COR-L47 (cell line): Measurements from ENCODE around the gene GUK1.
"Not testable (repeated sequence)": the region's sequence is repeated elsewhere in the genome, so short reads cannot be mapped to it uniquely, and the experiment has no call there.

Experiments used
- DNase-seq: peaks from one replicate; lab custom pipeline; 2025; lab: John Stamatoyannopoulos, UW

The GUK1 gene

GRCh38 chr1:228104526-228105269 lies 35.4 kb upstream of the GUK1 start:
- DNase-seq = no peak

DNA sequence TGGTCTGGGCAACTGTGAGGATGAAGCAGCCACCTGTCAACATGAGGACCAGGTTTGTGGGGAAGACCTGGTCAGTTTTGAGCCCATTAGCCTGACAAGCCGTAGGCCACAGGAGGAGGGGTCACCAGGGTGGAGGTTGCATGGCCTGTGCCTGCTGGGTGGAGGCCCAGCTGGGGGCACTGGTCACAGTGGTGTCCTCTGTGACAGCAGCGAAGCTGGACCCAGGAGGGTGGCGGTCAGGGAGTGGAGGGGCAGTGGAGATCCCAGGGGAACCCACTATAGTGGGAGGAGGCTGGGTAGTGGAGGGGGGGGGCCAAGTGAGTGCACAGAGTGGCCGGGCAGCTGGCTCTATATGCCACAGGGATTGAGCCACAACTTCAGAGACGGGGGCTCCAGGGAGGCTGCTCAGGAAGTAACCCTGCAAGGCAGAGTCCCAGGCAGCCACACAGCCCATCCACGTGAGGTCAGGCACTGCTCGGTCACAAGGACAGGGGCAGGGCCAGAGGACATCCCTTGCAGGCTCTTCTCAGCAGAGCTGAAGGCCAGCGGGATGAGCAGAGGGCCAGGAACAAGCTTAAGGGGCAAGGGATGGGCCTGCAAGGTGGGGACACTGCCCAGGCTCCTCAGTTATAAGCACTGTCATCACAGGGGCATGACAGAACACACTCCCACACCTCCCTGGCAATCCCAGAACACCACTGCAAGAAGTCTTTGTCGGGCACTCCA lies 34.6 kb upstream of the GUK1 start:
- DNase-seq = no peak

GRCh38 chr1:228105996-228106799 lies 33.9 kb upstream of the GUK1 start:
- DNase-seq = no peak

DNA sequence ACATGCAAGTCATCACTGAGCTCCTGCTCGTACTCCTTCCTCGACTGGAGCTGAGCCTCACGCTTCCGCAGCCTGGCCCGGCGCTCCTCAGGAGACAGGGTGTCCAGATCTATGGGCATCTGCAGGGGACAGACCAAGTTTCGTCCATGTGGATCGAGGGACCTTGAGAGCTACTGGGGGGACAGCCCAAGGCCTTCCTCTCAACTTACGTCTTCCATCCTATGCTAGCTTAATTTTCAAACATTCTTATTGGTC lies 33.4 kb upstream of the GUK1 start:
- DNase-seq = no peak

- DNase-seq = no peak
Measured at GRCh38 chr1:228107636-228108035, 32.4 kb upstream of the GUK1 start.

DNA sequence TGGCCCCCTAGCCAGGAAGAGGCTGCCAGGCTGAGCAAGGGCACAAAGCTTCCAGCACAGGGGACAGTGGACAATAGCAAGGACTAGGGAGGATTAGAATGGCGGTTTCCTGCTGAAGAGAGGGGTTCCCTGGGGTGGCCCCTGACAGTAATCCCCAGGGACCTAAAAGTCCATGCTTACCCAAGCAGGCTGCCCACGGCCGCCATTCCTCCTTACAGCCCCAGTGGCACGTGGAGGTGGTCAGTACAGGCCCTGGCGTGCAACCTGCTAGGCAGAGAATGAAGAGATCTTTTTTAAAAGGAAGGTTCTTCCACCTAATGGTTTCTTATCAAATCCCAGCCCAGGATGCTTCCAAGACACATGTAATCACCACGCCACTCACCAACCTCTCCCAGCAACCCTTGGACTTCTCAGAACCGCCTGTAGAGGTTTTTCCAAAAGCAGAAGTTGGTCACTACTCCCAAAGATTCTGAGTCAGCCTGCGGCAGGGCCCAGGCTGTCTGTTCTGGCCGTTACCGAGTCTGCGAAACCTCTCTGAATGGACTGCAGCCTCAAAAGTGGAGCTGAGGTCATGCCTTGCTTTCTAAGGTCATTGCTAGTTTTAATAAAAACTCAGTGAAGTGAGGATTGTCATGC lies 31.9 kb upstream of the GUK1 start:
- no peak for DNase-seq

DNA sequence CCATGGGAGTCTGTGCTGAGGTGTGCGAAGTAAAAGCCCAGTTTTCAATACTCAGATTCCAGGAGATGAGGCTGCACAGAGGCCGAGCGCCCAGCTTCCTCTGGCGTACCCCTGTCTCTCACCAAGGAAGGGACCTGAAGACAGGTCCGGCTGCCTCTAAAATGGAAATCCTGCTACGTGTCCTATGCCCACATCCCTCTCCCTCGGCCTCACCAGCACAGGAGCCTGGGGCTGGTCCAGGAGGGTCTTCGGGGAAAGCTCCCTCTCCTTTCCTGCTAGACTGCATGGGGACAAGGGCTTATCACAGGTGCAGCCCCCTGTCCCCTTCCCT lies 31.4 kb upstream of the GUK1 start:
- DNase-seq = no peak

- peak; percentile 95 for DNase-seq
Measured at GRCh38 chr1:228109073-228109961, 30.8 kb upstream of the GUK1 start, which contains the start of gene MRPL55. Gene MRPL55, minus strand, starts transcription at chr1:228109299. Its CDS starts 1,039 bp downstream, at chr1:228108260.

GRCh38 chr1:228109962-228110488 lies 30.1 kb upstream of the GUK1 start:
- no peak for DNase-seq

GRCh38 chr1:228110556-228110955 lies 29.5 kb upstream of the GUK1 start:
- DNase-seq = no peak

DNA sequence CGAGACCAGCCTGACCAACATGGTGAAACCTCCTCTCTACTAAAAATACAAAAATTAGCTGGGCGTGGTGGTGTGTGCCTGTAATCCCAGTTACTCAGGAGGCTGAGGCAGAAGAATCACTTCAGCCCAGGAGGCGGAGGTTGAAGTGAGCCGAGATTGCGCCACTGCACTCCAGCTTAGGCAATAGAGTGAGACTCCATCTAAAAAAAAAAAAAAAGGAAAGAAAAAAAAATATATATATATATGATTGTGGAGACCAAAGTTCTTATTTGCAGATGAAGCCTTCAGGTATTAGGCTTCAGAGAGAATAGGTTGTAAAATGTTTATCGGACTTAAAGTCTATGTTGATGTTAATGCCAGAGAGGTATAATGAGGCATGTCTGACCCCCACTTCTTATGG lies 28.8 kb upstream of the GUK1 start:
- not testable (repeated sequence) for DNase-seq

DNA sequence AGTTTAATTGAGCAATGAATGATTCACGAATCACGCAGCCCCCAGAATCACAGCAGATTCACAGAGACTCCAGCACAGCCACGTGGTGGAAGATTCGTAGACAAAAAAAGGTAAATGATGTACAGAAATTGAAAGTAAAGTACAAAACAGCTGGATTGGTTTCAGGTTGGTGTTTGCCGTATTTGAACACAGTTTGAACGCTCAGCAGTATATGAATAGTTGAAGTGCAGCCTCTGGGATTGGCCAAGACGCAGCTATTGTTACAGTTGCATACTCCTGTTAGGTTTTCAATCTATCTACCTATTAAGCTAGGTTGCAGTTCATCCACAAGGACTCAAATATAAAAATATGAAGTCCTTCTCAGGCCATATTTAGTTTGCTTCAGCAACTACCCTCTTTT lies 27.9 kb upstream of the GUK1 start:
- no peak for DNase-seq

DNA sequence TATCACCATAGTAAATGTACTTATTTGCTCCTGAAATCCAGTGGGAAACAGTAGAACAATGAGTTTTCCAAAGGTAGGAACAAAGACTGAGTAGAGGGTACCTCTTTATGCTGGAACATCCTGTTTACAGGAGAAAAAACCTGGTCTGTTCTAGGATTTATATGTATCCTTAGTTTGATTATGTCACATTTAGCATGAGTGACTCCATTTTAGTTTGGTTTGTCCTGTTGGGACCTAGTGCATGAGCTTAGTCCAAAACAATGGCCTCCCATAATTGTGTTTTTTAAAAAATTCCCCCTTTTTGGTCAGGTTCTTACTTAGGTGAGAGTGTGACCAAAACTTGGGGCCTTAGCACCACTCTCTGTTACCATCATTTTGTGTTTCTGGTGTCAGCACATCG lies 27.5 kb upstream of the GUK1 start:
- no peak for DNase-seq

GRCh38 chr1:228114827-228115226 lies 25.3 kb upstream of the GUK1 start:
- DNase-seq = no peak

- DNase-seq = no peak
Measured at GRCh38 chr1:228117335-228117734, 22.7 kb upstream of the GUK1 start.

GRCh38 chr1:228118040-228118439 lies 22.0 kb upstream of the GUK1 start:
- no peak for DNase-seq

DNA sequence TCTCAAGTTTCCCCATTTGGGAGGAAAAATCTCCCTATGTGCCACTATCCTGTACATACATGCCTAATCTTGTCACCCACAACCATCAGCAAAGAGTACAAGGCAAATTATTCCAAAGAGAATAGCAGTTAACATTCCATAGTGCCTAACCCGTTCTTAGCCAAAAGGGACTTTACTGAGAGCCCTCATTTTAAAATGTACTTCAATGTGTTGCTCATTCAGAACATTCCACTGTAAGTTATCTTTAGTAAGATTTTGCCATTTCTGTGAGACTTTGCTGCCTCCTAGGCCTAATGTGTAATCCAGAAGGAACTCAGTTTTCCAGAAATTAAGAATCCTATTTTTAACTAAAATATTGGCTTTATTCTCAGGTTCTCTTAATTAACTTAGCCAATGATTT lies 19.7 kb upstream of the GUK1 start:
- no peak for DNase-seq

DNA sequence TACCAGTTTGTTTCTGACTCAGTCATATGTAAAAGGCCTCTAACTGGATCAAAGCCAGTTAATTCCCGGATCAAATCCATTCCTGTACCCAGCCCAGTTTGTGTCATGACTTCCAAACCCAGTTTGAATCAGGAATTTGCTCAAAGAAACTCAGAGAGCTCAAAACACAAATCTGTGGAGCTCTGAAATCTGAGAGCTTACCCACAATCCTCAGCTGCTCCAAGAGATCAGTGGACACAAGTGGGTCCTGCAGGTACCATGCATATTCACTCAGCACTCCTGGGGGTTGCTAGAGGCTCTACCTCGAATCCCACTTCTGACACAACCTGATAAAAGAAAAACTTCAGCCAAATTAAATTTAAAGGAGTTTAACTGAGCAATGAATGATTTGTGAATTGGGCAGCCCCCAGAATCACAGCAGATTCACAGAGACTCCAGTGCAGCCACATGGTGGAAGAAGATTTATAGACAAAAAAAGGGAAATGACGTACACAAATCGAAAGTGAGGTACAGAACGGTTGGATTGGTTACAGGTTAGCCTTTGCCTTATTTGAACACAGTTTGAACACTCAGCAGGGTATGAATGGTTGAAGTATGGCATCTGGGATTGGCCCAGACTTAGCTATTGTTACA lies 19.1 kb upstream of the GUK1 start:
- DNase-seq = no peak

DNA sequence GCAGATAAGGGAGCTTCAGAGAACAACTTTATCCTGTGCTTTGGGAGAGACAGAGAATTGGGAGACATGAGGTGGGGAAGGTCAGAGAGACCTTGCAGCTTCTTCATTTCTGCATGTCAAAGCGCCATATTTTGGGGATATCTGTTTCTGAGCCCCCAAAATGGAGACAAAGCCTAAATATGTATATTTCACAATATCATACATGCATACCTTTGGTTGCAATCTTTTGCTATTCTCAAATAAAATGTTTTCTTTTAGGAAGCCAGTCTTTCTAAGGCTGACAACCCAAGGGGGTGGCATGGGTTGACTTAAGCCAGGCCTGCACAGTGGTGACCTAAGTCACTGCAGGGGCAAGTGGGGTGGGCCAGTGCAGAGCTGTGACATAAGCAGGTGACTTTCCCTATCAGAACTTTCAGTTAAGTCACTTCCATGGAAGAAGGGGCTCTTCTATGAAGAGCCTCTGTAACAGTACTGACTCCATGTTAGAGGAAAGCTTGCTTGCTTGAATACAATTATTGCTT lies 17.1 kb upstream of the GUK1 start:
- DNase-seq = no peak

- no peak for DNase-seq
Measured at GRCh38 chr1:228123505-228123904, 16.6 kb upstream of the GUK1 start.

GRCh38 chr1:228125185-228125584 lies 14.9 kb upstream of the GUK1 start:
- no peak for DNase-seq
